Fibroblast of the aortic adventitia (primary cell): ENCODE measurements around the gene BFSP2. TPM values are rescaled to one million over a fixed set of nuclear protein-coding genes. Genes with fewer than 3 reads are reported as not detected.

Experiments used
- DNase-seq: peaks from one replicate; pipeline ENCODE4 v3.0.0-alpha.2; 2010; ENCODE audit warnings: low read depth
- H3K4me3 ChIP-seq: 2 replicates; pipeline ENCODE4 v1.5.1; 2011; ENCODE audit warnings: low read depth, mild to moderate bottlenecking, control low read depth, low read length, moderate library complexity
- CTCF ChIP-seq: IDR thresholded peaks from 2 replicates; pipeline ENCODE4 v1.5.1; 2011; ENCODE audit warnings: mild to moderate bottlenecking, low read length, control low read depth, inconsistent platforms; ENCODE audit not compliant: insufficient read depth
- total RNA-seq: library from RNA; depleted of rRNA; stranded (reverse); fragments of >200 nt; gene quantifications from 2 replicates; pipeline ENCODE4 v1.2.3, GENCODE V29; 2012; ENCODE audit warnings: low replicate concordance

BFSP2 gene, protein sequence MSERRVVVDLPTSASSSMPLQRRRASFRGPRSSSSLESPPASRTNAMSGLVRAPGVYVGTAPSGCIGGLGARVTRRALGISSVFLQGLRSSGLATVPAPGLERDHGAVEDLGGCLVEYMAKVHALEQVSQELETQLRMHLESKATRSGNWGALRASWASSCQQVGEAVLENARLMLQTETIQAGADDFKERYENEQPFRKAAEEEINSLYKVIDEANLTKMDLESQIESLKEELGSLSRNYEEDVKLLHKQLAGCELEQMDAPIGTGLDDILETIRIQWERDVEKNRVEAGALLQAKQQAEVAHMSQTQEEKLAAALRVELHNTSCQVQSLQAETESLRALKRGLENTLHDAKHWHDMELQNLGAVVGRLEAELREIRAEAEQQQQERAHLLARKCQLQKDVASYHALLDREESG
- total RNA-seq, result not detected in 2 replicates

DNA sequence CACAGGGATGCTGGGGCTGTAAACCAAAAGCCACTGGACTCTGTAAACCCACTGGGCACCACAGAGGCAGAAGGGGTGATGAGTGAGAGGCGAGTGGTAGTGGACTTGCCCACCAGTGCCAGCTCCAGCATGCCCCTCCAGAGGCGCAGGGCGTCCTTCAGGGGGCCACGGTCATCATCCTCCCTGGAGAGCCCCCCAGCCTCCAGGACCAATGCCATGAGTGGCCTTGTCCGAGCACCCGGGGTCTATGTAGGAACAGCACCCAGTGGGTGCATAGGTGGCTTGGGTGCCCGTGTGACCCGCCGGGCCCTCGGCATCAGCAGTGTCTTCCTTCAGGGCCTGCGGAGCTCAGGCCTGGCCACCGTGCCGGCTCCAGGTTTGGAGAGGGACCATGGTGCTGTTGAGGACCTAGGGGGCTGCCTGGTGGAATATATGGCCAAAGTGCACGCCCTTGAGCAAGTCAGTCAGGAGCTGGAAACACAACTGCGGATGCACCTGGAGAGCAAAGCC is at the start of gene BFSP2:
Gene BFSP2, plus strand, starts transcription at position 51 of the 510 bp plus-strand sequence. Its CDS starts 28 bp downstream, at position 79.
- no peak for TF ChIP-seq CTCF
- no peak for DNase-seq
- H3K4me3 ChIP-seq, result no peak within 1 kb of the TSS

DNA sequence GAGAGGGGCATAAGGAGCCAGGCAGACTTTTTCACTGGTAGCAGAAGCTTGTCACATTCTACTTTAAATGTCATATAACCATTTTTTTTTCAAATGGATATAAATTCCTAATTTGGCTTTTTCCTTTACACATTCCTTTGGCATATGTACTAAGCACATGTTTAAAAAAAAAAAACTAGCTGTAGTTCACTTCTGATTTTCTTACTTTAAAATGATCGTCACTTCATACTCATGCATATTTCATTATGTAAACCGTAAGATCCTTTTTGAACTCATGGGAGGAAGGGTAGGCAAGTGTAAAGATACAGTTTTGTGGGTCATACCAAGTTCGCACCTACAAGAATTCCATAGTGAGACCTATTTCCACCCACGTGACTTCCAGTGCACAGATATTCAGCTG is 45.1 kb upstream of the BFSP2 start:
- no peak for DNase-seq
- TF ChIP-seq CTCF, result no peak
- no peak overlapping the region for H3K4me3 ChIP-seq

GRCh38 chr3:133360476-133360875 is 39.4 kb upstream of the BFSP2 start:
- no peak for TF ChIP-seq CTCF
- no peak for DNase-seq
- H3K4me3 ChIP-seq, result no peak overlapping the region

DNA sequence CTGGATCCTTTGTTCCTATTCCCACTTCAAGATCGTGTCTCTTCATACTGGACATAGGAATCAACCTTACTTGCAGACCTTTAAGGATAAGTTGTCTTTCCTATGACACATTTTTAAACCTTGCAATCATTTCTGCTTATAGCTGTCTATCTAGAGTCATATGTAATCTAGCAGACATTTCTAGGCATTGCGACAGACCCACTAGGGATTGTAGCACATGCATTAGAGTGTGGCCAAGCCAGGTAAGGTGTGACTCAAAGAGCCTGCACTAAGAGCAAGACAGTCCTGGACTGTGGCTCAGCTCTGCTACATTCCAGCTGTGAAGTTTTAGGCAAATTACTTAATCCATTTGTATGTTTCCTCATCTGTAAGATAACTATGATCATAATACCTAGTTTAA is 38.8 kb upstream of the BFSP2 start:
- no peak overlapping the region for H3K4me3 ChIP-seq
- no peak for DNase-seq
- no peak for TF ChIP-seq CTCF

- DNase-seq, result no peak
- no peak overlapping the region for H3K4me3 ChIP-seq
- TF ChIP-seq CTCF, result no peak
These were observed 38.4 kb upstream of the BFSP2 start for GRCh38 chr3:133361435-133361834.

DNA sequence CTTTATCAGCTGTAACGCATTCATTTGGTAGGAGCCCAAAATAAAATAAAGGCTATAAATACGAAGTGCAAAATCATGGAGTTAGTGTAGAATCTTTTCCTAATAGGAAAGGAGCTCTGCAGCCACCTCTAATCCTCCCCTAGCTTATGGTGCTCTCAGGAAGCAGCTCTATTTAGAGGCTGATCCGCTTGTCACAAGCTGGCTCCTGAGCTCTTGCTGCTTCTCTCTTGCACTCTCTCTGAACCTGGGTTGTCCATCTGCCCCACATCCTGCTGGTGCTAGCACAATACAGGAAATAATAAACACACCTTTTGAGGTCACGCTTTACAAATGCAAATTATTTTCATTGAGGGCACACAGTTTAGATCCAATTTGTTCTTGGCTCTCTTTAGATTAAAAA is 37.3 kb upstream of the BFSP2 start:
- no peak overlapping the region for H3K4me3 ChIP-seq
- DNase-seq, result no peak
- TF ChIP-seq CTCF, result no peak

GRCh38 chr3:133364704-133365103 is 35.2 kb upstream of the BFSP2 start:
- no peak overlapping the region for H3K4me3 ChIP-seq
- no peak for TF ChIP-seq CTCF
- DNase-seq, result no peak
